Inferior parietal cortex (tissue), 1 donor: ENCODE results near the gene COQ8B.
"Not testable (repeated sequence)": the region's sequence is repeated elsewhere in the genome, so short reads cannot be mapped to it uniquely, and the experiment has no call there.

Experiments used
- DNase-seq: peaks from one replicate; pipeline ENCODE4 v3.0.0-alpha.2; 2016; ENCODE audit errors: extremely low spot score

COQ8B gene

DNA sequence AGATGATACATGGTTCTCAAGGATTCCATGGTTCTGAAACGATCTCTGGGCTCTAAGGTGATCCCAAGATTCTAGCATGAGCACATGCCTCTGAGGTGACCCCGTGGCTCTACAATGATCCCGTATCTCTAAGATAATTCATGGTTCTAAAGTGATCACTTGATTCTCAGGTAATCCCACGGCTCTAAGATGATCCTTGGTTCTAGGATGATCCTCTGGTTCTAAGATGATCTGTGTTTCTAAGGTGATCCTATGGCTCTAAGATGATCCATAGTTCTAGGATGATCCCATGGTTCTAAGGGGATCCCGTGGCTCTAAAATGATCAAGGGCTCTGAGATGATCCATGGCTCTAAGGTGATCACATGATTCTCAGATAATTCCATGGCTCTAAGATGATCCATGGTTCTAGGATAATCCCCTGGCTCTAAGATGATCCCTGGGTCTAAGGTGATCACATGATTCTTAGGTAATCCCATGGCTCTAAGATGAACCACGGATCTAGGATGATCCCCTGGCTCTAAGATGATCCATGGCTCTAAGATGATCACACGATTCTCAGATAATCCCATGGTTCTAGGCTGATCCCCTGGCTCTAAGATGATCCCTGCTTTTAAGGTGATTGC, 47.6 kb downstream of the COQ8B start:
- DNase-seq: no peak

DNA sequence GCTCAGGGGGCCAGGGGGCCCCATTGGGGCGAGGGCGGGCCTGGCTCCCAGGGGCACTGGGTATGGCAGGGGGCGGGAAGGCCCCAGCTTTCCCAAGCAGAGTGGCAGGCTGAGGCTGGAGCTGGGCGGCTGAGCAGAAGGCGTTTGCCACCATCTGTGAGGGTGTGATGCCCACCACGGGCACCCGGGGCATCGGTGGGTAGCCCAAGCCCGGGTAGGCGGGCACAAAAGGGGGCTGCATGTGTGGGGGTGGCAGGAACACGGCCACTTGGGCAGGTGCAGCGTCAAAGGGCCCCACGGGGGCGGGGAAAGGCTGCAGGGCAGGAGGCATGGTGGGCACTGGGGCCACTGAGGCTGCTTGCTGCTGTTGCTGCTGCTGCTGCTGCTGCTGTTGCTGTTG, 49.1 kb downstream of the COQ8B start:
- no peak for DNase-seq

DNA sequence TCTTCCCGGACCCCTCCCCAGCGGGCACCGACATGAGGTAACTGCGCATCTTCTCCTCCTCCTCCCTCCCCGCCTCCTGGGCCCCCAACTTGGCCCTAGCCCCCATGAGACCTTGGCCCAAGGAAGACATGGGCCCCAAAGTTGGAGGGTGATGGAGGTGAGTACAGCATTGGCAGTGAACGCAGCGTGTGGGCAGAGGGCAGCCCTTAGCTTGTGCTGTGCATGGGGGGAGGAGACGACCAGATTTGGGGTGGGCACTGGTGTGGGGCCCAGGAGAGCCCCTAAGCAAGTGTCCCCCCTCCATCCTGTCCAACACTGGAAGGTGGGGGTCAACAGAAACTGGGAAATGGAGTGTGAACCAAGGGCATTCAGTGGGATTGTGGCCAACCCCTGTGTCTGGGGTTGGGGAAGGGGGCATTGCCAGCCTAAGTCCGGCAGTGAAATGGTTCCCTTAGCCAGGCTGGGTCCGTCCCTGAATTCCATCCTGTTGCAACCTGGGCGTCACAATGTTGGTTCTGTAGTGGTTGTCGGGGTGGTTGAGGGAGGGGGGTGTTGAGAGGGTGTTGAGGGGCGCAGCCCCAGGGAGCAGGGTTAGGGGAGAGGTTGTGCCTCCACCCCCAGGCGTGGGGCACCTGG, 49.8 kb downstream of the COQ8B start:
- no peak for DNase-seq

DNA sequence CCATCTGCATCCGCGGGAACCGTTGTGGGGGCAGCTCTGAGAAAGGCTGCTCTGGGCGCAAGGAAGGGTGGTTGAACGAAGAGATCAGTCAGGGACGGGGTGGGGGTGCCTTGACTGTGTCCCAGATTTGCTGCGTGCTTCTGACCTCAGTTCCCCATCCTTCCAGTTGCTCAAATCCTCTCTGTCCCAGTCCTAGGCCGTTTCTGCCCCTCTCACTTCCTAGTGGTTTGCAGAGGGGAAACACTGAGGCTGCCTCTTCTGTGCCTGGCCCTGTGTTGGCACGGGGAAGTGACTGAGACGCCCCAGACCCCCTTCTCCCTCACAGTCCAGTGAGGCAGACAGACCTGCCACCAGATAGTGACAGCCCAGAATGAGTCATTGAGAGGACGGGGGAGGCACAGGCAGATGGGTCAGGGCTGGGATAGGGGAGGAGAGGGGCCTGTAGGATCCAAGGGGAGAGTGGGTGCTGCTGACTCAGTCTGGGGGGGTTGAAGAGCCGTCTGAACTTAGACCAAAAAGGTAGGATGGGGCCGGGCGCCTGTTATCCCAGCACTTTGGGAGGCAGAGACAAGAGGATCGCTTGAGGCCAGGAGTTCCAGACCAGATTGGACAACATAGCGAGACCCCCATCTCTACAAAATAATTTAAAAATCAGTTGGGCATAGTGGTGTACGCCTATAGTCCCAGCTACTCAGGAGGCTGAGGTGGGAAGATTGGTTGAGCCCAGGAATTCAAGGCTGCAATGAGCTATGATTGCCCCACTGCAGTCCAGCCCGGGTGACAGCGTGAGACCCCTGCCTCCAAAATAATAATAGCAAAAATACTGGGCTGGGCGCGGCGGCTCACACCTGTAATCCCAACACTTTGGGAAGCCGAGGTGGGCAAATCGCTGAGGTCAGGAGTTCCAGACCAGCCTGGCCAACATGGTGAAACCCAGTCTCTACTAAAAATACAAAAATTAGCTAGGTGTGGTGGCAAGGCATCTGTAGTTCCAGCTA, 52.7 kb downstream of the COQ8B start:
- no peak for DNase-seq

- peak; percentile 85 for DNase-seq
Measured at GRCh38 chr19:40662925-40663694, 53.6 kb downstream of the COQ8B start.

- no peak for DNase-seq
Measured at GRCh38 chr19:40661616-40662015, 55.1 kb downstream of the COQ8B start.

DNA sequence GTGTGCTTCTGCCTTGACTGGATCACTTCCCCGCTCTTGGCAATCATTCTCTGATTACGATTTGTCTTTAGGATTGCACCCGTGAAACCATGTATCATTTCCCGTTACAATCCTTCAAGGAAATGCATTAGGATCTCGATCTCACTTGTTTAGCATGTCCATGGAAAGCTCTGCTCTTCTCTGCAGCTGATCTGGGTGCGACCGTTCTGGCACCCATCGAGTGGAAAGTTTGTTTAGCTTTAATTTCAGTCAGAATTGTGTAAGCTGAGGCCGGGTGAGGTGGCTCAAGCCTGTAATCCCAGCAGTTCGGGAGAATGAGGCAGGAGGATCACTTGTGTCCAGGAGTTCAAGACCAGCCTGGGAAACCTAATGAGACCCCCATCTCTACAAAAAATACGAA, 57.1 kb downstream of the COQ8B start:
- DNase-seq: no peak

- no peak for DNase-seq
Measured at GRCh38 chr19:40659116-40659515, 57.6 kb downstream of the COQ8B start.

DNA sequence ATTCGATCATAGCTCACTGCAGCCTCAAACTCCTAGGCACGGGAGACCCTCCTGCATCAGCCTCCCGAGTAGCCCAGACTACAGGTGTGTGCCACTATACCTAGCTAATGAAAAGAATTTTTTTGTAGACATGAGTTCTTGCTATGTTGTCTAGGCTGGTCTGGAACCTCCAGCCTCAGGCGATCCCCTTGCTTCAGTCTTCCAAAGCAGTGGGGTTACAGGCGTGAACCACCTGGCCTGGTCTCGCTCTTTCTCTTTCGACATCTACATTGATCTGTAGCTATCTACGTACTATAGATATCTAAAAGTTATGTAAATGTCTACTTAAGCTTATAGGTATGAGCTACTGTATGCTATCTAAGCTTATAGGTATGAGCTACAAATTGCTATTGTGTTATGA, 58.7 kb downstream of the COQ8B start:
- DNase-seq: no peak

DNA sequence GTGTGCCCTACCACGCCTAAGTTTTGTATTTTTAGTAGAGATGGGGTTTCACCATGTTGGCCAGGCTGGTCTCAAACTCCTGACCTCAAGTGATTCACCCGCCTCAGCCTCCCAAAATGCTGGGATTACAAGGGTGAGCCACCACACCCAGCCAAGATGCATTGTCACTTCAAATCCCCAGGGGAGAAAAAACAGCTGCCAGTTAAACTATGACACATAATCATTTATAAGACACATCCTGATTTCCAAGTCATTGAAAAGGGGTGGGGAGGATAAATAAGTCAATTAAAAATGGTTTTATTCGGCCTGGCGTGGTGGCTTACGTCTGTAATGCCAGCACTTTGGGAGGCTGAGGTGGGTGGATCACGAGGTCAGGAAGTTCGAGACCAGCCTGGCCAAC, 61.0 kb downstream of the COQ8B start:
- DNase-seq: not testable (repeated sequence)

DNA sequence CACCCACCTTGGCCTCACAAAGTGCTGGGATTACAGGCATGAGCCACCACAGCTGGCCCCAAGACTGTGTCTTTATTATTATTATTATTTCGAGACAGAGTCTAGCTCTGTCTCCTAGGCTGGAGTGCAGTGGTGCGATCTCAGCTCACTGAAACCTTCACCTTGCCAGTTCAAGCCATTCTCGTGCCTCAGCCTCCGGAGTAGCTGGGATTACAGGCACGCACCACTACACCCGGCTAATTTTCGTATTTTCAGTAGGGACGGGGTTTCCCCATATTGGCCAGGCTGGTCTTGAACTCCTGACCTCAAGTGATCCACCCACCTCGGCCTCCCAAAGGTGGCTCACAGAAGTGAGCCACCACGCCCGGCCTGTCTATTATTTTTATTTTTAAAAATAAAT, 64.4 kb downstream of the COQ8B start:
- not testable (repeated sequence) for DNase-seq

DNA sequence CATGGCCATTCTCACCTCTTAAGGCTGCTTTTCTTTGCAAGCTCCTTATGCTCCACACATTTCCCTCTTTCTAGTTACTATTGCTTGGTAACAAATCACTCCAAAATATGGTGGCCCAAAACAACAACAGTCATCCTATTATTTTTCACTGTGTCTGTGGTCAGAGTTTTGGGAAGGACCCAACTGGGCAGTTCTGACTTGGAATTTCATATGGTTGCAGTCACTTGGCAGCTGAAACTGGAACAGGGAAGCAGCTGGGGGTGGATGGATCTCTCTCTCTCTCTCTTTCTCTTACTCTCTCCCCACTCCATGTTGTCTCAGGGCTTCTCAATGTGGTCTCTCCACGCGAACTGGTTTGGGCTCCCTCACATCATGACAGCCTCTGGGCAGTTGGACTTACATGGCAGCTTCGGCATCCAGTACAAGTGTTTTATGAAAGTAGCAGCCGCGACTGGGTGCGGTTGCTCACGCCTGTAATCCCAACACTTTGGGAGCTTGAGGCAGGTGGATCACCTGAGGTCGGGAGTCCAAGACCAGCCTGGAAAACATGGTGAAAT, 65.9 kb downstream of the COQ8B start:
- no peak for DNase-seq

DNA sequence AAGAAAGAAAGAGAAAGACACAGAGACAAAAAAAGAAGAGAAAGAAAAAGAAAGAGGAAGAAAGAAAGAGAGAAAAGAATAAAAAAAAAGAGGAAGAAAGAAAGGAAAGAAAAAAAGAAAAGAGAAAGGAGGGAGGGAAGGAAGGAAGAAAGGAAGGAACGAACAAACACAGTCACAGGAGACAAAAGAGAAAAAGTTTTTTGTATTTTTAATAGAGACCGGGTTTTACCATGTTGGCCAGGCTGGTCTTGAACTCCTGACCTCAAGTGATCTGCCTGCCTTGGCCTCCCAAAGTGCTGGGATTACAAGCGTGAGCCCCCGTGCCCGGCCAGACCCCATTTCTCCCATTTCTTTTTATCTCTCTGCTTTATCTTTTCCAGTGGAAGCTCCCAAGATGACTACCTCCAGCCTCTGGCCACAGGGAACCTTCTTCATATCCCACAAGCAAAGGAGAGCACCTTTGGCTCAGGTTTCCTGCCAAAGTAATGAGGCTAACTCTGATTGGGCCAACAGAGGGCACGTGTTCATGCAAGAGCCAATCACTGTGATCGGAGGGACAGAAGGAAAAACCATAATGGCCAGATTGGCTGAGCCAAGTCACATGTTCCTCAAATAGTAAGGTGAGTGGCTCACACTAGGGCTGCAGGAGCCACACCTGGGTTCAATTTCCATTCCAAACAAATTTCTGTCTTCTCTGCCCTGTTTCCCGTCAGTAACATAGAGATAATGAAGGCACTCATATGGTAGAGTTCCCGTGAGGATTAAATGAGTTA, 66.6 kb downstream of the COQ8B start:
- DNase-seq: not testable (repeated sequence)

DNA sequence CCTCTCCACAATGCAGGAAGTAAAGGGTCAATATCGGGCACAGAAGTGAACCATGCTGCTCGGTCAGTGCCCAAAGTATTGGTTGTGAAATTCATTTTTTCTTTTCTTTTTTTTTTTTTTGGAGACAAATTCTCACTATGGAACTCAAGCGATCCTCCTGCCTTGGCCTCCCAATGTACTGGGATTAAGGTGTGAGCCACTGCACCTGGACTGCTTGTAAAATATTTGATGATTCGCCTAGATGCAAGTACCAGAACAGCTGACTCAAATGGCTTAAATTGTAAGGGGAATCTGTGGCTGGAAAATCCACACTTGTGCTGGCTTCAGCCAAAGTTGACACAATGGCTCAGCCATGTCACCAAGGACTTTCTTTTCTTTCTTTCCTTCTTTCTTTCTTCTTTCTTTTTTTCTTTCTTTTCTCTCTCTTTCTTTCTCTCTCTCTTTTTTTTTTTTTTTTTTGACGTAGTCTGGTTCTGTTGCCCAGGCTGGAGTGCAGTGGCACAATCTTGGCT, 69.9 kb downstream of the COQ8B start:
- no peak for DNase-seq

GRCh38 chr19:40642757-40643305, 73.9 kb downstream of the COQ8B start:
- no peak for DNase-seq

GRCh38 chr19:40642051-40642706, 74.5 kb downstream of the COQ8B start:
- no peak for DNase-seq
